Measurements from ENCODE around the gene ZNF615.
"Not testable (repeated sequence)": the region's sequence is repeated elsewhere in the genome, so short reads cannot be mapped to it uniquely, and the experiment has no call there.

Gene ZNF615

GRCh38 chr19:52007806-52008557 is at the start of gene ZNF615:
Gene ZNF615 (minus strand): TSS chr19:52008211. CDS start chr19:52003711, 4,500 bp downstream.
- DNase-seq, result peak; percentile 81

GRCh38 chr19:52056480-52056879 is 48.5 kb upstream of the ZNF615 start:
- DNase-seq, result not testable (repeated sequence)

- DNase-seq, result not testable (repeated sequence)
These were observed 43.7 kb upstream of the ZNF615 start for GRCh38 chr19:52051736-52052135.

GRCh38 chr19:52048555-52049501 is 40.8 kb upstream of the ZNF615 start, which contains the start of gene ZNF432:
Gene ZNF432 (minus strand): TSS chr19:52048838. CDS start chr19:52046868, 1,970 bp downstream.
- DNase-seq, result peak; percentile 90

- DNase-seq, result no peak
These were observed 31.2 kb upstream of the ZNF615 start for GRCh38 chr19:52039169-52039568.

GRCh38 chr19:52034051-52034728 is 26.2 kb upstream of the ZNF615 start:
- DNase-seq, result no peak

GRCh38 chr19:52028780-52029123 is 20.7 kb upstream of the ZNF615 start:
- no peak for DNase-seq

GRCh38 chr19:52028027-52028779 is 20.2 kb upstream of the ZNF615 start, which contains the start of gene ZNF614:
Gene ZNF614 (minus strand): TSS chr19:52028379. CDS start chr19:52025745, 2,634 bp downstream.
- DNase-seq, result peak; percentile 80

- DNase-seq, result not testable (repeated sequence)
These were observed 18.4 kb upstream of the ZNF615 start for GRCh38 chr19:52026255-52026990.

- DNase-seq, result not testable (repeated sequence)
These were observed 16.5 kb upstream of the ZNF615 start for GRCh38 chr19:52024478-52024877.

- no peak for DNase-seq
These were observed 14.2 kb upstream of the ZNF615 start for GRCh38 chr19:52022193-52022592.

GRCh38 chr19:52020506-52020905 is 12.5 kb upstream of the ZNF615 start:
- no peak for DNase-seq

GRCh38 chr19:52010674-52011073 is 2.7 kb upstream of the ZNF615 start:
- DNase-seq, result no peak

GRCh38 chr19:52007451-52007805 is 583 bp downstream of the ZNF615 start:
- no peak for DNase-seq

GRCh38 chr19:51994048-51994644 is 13.9 kb downstream of the ZNF615 start:
- DNase-seq, result no peak

- no peak for DNase-seq
These were observed 14.6 kb downstream of the ZNF615 start for GRCh38 chr19:51993422-51993821.

- DNase-seq, result peak; percentile 85
These were observed 21.4 kb downstream of the ZNF615 start, which contains the start of gene ZNF350 for GRCh38 chr19:51986309-51987291. Gene ZNF350 (minus strand): TSS chr19:51986840. CDS start chr19:51974360, 12,480 bp downstream.

GRCh38 chr19:51983361-51983760 is 24.6 kb downstream of the ZNF615 start:
- DNase-seq, result no peak

GRCh38 chr19:51980926-51981325 is 27.1 kb downstream of the ZNF615 start:
- DNase-seq, result not testable (repeated sequence)
